Smooth muscle cell of trachea (primary cell): Measurements from ENCODE around the gene ZNF593OS. TPM values are rescaled to one million over a fixed set of nuclear protein-coding genes. Genes with fewer than 3 reads are reported as not detected.

Experiments
- total RNA-seq: library from RNA; depleted of rRNA; stranded (reverse); fragments of >200 nt; gene quantifications from 2 replicates; pipeline ENCODE4 v1.2.1, GENCODE V29; 2014

ZNF593OS gene
- not detected in 2 replicates for total RNA-seq

DNA sequence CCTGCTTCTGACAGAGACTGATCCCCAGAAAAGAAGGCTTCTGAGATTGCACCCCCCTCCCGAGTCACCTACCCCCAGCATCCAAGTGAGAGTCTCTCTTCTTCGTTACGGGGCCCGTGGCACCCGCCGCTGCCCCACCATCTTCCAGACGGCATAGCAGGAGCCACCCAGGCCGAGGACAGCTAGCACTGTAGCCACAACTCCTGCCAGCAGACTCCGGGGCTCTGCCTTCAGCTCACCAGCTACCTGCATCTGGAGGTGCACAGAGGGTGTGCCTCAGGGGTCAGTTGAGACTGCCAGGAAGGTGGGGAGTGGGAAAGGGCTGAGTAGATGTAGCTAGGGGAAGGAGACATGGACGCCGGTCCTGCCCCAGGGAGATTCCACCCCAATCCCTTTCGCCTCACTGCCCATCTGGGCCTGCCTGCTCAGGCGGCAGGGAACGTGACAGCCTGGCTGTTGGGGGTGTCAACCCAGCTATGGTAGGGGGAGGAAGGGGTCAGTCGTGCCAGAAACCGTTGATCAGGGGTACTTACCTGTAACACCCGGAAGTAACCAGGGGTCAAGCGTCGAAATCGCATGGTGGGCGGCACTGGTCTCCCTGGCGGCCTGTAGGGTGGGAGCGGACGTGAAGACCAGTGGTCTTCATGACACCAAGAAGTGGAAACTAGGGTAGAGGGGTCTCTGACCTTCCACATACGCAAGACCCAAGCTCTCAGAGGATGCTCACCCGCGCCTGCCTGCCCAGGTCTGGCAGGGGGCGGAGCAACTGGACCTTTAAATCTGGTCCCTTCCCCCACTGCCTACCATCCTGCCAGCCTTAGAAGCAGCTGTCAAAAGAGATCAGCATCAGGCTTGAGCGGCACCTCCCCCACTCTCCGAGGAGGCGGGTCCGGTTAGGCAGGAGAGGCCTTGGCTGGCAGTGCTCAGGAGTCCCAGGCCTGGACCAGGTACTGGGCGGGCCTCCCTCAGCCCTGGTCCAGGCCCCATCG, at the start of gene ZNF593OS:
Gene ZNF593OS (minus strand): TSS at position 749 of the 989 bp plus-strand sequence. CDS start 171 bp downstream, at position 578.

DNA sequence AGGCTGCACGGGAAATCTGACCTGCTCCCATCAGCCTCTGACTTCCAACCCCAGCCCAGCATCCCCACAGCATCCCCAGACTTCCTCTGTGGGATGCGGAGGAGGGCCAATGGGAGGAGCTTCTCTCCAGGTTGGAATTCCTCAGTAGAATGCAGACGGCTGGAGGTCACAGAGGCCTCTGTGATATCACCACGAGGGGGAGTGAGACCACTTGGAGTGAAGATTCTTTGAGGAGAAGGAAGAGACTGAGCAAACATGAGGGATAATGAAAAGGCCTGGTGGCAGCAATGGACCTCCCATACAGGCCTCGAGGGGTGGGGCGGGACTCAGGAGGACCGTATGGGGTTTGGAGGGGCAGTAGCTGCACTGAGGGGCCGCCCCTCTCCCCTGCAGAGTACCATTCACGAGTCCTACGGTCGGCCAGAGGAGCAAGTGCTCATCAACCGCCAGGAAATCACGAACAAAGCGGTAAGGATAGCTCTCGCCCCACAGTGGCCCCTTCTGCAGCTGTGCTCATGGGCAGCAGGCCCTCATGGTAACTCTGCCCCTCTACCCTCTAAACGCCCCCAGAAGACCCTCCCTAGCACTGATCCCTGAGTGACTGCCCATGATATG, 18.8 kb upstream of the ZNF593OS start, which contains the start of gene CATSPER4:
Gene CATSPER4 (plus strand): TSS at position 230 of the 615 bp plus-strand sequence. CDS start 26 bp downstream, at position 256.

DNA sequence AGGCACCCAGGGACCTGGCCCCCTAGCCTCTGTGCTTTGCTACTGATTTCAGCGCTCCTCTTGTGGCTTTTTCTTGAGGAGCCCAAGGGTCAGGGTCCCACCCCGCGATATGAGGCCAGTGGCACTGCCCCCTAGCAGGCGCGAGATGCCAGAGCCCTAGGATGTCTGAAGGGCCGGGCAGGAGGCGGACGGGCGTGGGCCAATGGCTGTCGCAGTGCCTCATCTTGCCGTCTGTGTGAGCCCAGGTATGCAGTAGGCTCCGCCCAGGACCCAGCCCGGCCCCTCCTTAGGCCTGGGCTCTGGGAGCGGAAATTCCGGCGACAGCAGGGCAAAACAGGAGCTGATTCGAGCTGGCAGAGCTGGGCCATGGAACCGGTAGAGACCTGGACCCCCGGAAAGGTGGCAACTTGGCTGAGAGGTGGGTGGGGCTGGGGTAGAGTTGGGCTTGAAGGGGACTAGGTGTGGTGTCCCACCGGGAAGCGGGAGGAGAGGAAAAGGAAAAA, 5.6 kb upstream of the ZNF593OS start, which contains the start of gene CNKSR1:
Gene CNKSR1 (plus strand): TSS at position 310 of the 503 bp plus-strand sequence. CDS start 57 bp downstream, at position 367.

DNA sequence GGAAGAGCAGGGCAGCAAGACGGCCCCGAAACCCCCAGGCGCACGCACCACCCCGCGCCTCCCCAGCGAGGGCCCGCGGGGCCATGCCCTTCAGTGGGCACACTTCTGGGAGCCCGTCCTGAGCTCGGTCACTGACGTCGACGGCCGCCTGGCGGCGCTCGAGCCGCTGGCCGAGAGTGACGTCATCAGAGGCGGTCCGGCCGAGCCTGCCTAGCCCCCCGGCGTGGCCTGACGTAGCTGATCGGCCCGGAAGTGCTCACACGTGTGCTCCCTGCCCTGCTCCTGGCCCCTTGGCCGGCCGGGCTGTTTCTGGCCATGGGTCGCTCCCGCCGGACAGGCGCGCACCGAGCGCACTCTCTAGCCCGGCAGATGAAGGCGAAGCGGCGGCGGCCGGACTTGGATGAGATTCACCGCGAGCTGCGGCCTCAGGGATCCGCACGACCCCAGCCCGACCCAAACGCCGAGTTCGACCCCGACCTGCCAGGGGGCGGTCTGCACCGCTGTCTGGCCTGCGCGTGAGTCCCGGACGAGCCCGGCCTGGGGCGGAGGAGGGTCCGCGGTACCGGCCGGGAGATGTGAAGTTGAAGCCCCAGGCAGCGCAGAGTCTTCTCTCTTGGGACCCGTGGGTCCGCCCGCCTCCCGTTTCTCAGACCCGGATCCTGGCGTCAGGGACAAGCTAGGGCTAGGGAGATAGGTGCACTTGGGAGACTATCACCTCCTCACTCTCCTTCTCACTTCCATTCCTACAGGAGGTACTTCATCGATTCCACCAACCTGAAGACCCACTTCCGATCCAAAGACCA, 1.8 kb downstream of the ZNF593OS start, which contains the start of gene ZNF593:
Gene ZNF593 (plus strand): TSS at position 240 of the 803 bp plus-strand sequence. CDS start 76 bp downstream, at position 316.

DNA sequence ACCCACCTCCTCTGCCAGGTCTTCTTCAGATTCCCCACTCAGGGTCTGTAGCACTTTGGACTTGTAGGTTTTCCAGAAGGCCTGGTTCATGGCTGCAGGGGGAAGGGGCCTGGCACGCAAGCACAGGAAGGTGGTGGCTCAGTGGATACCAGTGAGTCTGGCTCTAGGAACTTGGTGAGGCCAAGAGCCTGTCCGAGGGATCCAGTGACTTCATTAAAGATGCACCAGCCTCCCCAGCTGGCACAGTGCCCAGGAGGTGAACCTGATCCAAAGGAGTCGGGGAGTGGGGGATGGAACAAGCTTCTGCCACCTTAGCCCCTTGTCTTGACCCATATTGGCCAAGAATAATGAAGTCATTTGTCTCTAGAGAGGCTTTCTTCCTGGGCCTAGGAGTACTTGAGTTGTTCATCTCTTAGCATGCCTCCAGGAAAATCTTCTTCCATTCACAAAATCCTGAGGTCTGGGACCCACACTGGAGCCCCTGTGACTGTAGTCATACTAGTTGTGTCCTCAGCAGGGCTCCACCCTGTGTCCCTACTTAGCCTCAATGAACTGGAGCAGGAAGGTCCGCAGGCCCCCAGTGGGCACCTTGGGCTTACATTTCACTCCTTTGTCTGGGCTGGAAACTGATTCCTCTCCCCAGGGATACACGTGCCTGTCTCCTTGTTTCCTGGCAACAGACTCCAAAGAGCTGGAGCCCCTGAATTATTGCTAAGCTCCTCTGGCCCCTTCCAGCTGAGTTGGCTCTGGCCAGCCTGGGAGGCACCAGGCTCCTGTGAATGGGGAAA, 3.0 kb downstream of the ZNF593OS start, which contains the start of gene C1orf232:
Gene C1orf232 (minus strand): TSS at position 554 of the 788 bp plus-strand sequence. CDS start 464 bp downstream, at position 90.

DNA sequence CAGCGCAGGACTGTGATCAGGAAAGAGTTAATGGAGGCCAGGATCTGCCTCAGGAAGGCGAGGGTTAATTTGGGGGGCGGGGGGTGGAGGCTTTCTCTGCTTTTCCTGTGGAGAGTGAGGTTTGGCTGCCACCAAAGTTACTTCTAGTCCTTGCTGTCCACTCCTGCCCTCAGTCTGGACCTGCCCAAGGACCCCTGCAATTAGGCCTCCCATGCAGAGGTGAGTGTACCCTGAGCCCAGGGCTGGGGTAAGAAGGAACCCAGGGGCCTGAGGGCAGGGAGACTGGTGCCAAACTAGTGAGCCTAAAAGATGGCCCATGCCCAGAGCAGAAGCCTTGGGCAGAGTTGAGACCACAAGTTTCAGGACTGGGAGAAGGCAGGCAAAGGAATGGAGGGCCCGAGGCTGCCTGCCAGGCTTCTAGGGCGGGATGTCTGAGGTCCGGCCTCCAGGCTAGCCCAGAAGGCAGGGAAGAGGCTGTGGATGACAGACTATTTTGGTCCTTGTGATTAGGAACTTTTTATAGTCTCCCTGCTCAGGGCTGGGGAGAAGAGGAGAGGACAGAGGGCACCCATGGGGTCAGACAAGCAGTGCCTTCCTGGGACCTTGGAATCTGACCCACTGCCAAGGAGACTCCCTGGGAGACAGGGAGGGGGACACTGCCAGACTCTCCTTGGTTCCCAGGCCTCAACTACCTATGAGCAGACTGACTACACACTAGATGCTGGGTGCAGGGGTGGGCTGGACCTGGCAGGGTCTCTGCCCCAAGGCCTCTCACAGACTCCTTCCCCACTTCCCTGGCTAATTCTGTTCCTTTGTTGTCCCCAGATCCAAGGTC, 12.5 kb downstream of the ZNF593OS start, which contains the start of gene FAM110D:
Gene FAM110D (plus strand): TSS at position 172 of the 835 bp plus-strand sequence. CDS start 2,213 bp downstream, outside the sequence.

Other genes starting within 250 kb of the ZNF593OS start
- gene PAFAH2, start 173.8 kb downstream of the ZNF593OS start, total RNA-seq = 11.9 and 39.6 TPM in 2 replicates
- gene EXTL1, start 150.1 kb downstream of the ZNF593OS start, total RNA-seq = 0.29 and 0.83 TPM in 2 replicates
- gene SLC30A2, start 125.7 kb downstream of the ZNF593OS start, total RNA-seq = not detected in 2 replicates
- 0.15 TPM in 1 of 2 replicates, not detected in the other for gene TRIM63, start 104.2 kb downstream of the ZNF593OS start, total RNA-seq
- 2.6 and 4.4 TPM in 2 replicates for gene PDIK1L, start 60.0 kb downstream of the ZNF593OS start, total RNA-seq
- not detected in 2 replicates for gene FAM110D, start 12.8 kb downstream of the ZNF593OS start, total RNA-seq
- not detected in 2 replicates for gene C1orf232, start 2.9 kb downstream of the ZNF593OS start, total RNA-seq
- 15.3 and 23.2 TPM in 2 replicates for gene ZNF593, start 1.9 kb downstream of the ZNF593OS start, total RNA-seq
- 0.17 TPM in 1 of 2 replicates, not detected in the other for gene CNKSR1, start 5.7 kb upstream of the ZNF593OS start, total RNA-seq
- not detected in 2 replicates for gene CATSPER4, start 18.8 kb upstream of the ZNF593OS start, total RNA-seq
- gene CEP85, start 62.4 kb upstream of the ZNF593OS start, total RNA-seq = 3.3 and 7.9 TPM in 2 replicates
- 36.8 and 70.3 TPM in 2 replicates for gene SH3BGRL3, start 108.3 kb upstream of the ZNF593OS start, total RNA-seq
- 3.6 and 6.3 TPM in 2 replicates for gene UBXN11, start 134.8 kb upstream of the ZNF593OS start, total RNA-seq
- gene CD52, start 146.1 kb upstream of the ZNF593OS start, total RNA-seq = not detected in 2 replicates
- under 0.01 TPM in 1 of 2 replicates, not detected in the other for gene CRYBG2, start 182.3 kb upstream of the ZNF593OS start, total RNA-seq
- gene ZNF683, start 200.9 kb upstream of the ZNF593OS start, total RNA-seq = not detected in 2 replicates
- not detected in 2 replicates for gene LIN28A, start 239.0 kb upstream of the ZNF593OS start, total RNA-seq